ENCODE data around the gene BHLHE23. TPM values are rescaled to one million over a fixed set of nuclear protein-coding genes. Genes with fewer than 3 reads are reported as not detected.

Gene BHLHE23
- total RNA-seq, 2 donors from 2014 or later, result 4.0 TPM; not detected in 1

DNA sequence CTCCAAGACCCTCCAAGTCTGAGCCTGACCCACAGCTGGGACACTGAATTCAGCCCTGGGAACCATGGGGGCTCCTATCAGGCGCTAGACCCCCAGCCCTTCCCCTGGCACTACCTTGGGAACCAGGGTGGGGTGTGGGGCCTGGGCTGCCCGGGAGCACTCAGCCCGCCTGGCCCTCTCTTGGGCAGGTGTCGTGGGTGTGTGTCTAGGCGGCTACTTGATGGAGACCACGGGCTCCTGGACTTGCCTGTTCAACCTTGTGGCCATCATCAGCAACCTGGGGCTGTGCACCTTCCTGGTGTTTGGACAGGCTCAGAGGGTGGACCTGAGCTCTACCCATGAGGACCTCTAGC is 39.6 kb downstream of the BHLHE23 start:
- intact Hi-C loops (cut with DNase I), result no loop called here
- TF ChIP-seq POLR2AphosphoS5 (IDR thresholded peaks at IDR 0.05) (no peak), POLR2A (IDR thresholded peaks at IDR 0.05) (no peak)
- TF ChIP-seq, protein P1, sequence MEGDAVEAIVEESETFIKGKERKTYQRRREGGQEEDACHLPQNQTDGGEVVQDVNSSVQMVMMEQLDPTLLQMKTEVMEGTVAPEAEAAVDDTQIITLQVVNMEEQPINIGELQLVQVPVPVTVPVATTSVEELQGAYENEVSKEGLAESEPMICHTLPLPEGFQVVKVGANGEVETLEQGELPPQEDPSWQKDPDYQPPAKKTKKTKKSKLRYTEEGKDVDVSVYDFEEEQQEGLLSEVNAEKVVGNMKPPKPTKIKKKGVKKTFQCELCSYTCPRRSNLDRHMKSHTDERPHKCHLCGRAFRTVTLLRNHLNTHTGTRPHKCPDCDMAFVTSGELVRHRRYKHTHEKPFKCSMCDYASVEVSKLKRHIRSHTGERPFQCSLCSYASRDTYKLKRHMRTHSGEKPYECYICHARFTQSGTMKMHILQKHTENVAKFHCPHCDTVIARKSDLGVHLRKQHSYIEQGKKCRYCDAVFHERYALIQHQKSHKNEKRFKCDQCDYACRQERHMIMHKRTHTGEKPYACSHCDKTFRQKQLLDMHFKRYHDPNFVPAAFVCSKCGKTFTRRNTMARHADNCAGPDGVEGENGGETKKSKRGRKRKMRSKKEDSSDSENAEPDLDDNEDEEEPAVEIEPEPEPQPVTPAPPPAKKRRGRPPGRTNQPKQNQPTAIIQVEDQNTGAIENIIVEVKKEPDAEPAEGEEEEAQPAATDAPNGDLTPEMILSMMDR (IDR thresholded peaks at IDR 0.05), result no peak
- H3K4me3 ChIP-seq, result no peak overlapping the region
- DNase-seq (ENCODE audit: low spot score), result no peak
- H3K36me3 ChIP-seq, result no peaks in the 10 kb centered on the region
- no peak overlapping the region for H3K27ac ChIP-seq
- H3K27me3 ChIP-seq (replicated peaks; ENCODE audit: insufficient read depth), result peaks cover 4% of the 10 kb centered on the region
- no peaks in the 10 kb centered on the region for H3K4me1 ChIP-seq (replicated peaks)
- H3K9me3 ChIP-seq, result no peaks in the 10 kb centered on the region
- WGBS, result 98% methylated on average over 5 of the region's 6 CpGs

GRCh38 chr20:62966212-62967148 is 40.3 kb downstream of the BHLHE23 start:
- H3K27ac ChIP-seq, result no peak overlapping the region
- no peak overlapping the region for H3K4me3 ChIP-seq
- H3K36me3 ChIP-seq, result no peaks in the 10 kb centered on the region
- intact Hi-C loops (cut with DNase I), result no loop called here
- WGBS, result 89% methylated on average over 17 of the region's 27 CpGs
- TF ChIP-seq POLR2AphosphoS5 (IDR thresholded peaks at IDR 0.05) (no peak), POLR2A (IDR thresholded peaks at IDR 0.05) (no peak)
- TF ChIP-seq, protein P1 (IDR thresholded peaks at IDR 0.05), result no peak
- H3K27me3 ChIP-seq (replicated peaks; ENCODE audit: insufficient read depth), result peaks cover 4% of the 10 kb centered on the region
- H3K9me3 ChIP-seq, result no peaks in the 10 kb centered on the region
- no peaks in the 10 kb centered on the region for H3K4me1 ChIP-seq (replicated peaks)
- no peak for DNase-seq (ENCODE audit: low spot score)

- H3K4me3 ChIP-seq, result no peak overlapping the region
- TF ChIP-seq, protein P1 (IDR thresholded peaks at IDR 0.05), result no peak
- TF ChIP-seq POLR2AphosphoS5 (IDR thresholded peaks at IDR 0.05), result no peak
- no peak for TF ChIP-seq POLR2A (IDR thresholded peaks at IDR 0.05)
- intact Hi-C loops (cut with DNase I), result no loop called here
- WGBS, result 90% methylated on average over 15 of the region's 19 CpGs
- peaks cover 2% of the 10 kb centered on the region for H3K27me3 ChIP-seq (replicated peaks; ENCODE audit: insufficient read depth)
- no peak overlapping the region for H3K27ac ChIP-seq
- DNase-seq (ENCODE audit: low spot score), result no peak
- no peaks in the 10 kb centered on the region for H3K9me3 ChIP-seq
- no peaks in the 10 kb centered on the region for H3K4me1 ChIP-seq (replicated peaks)
- H3K36me3 ChIP-seq, result no peaks in the 10 kb centered on the region
These were observed 41.4 kb downstream of the BHLHE23 start for GRCh38 chr20:62965363-62965771.

GRCh38 chr20:62964700-62965099 is 42.1 kb downstream of the BHLHE23 start:
- H3K4me3 ChIP-seq, result no peak overlapping the region
- TF ChIP-seq POLR2AphosphoS5 (IDR thresholded peaks at IDR 0.05), result no peak

DNA sequence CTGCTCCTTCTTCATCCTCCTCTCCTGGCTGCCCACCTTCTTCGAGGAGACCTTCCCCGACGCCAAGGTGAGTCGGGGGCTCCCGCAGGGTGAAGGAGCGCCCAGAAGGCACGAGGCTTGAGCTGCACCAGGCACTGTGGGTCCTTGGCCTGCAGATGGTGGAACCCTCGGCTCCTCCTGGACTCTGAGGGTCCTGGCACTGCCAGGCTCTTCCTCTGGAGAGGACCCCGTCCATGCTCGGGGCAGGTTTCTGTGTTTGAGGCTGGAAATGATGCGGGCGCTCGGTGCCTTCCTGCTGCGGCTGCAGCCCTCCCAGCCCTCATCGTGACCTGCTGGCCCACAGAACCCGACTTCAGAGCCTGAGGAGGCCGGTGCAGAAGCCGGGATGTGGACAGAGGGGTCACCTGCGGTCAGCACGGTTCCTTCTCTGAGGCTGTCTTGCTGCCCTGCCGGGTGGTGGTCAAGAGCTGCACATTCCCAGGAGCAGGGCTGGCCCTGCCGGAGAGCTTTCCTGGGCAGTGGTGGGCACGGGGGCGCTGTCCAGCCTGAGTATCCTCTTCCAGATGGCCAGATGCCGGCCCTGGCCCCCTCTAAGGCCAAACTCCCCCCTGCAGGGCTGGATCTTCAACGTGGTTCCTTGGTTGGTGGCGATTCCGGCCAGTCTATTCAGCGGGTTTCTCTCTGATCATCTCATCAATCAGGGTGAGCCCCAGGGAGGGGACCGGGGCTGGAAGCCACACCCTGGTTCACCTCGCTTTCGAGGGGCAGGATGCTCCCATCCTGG is 43.0 kb downstream of the BHLHE23 start:
- TF ChIP-seq POLR2A (IDR thresholded peaks at IDR 0.05) (no peak), POLR2AphosphoS5 (IDR thresholded peaks at IDR 0.05) (no peak)
- TF ChIP-seq, protein P1 (IDR thresholded peaks at IDR 0.05), result no peak
- no peaks in the 10 kb centered on the region for H3K36me3 ChIP-seq
- DNase-seq (ENCODE audit: low spot score), result no peak
- H3K9me3 ChIP-seq, result no peaks in the 10 kb centered on the region
- H3K4me1 ChIP-seq (replicated peaks), result no peaks in the 10 kb centered on the region
- H3K27ac ChIP-seq, result no peak overlapping the region
- intact Hi-C loops (cut with DNase I), result no loop called here
- H3K27me3 ChIP-seq (replicated peaks; ENCODE audit: insufficient read depth), result no peaks in the 10 kb centered on the region
- H3K4me3 ChIP-seq, result no peak overlapping the region
- 90% methylated on average over 32 of the region's 32 CpGs for WGBS

More at GRCh38 chr20:62964700-62965099, 42.1 kb downstream of the BHLHE23 start:
- Histone ChIP-seq H3K27me3 (replicated peaks; ENCODE audit: insufficient read depth) (no peaks in the 10 kb centered on the region), H3K9me3 (no peaks in the 10 kb centered on the region), H3K4me1 (replicated peaks) (no peaks in the 10 kb centered on the region), H3K36me3 (no peaks in the 10 kb centered on the region), H3K27ac (no peak overlapping the region)
- WGBS, result 64% methylated on average over 20 of the region's 20 CpGs
- DNase-seq (ENCODE audit: low spot score), result no peak
- intact Hi-C loops (cut with DNase I), result no loop called here

All from prostate gland (tissue), 2 donors.